Measurements from ENCODE around the gene REL.

The REL gene

GRCh38 chr2:60839126-60839813 lies 42.1 kb upstream of the REL start:
- H3K27me3 ChIP-seq (ENCODE audit: insufficient read depth, low read length, poor library complexity), result peaks cover 5% of the 10 kb centered on the region
- H3K4me3 ChIP-seq (ENCODE audit: low read depth in 1 of 2, low read length in 2 of 2), result no peak overlapping the region
- H3K4me1 ChIP-seq (ENCODE audit: insufficient read depth, low read length), result no peaks in the 10 kb centered on the region
- no peak overlapping the region for H2AFZ ChIP-seq (ENCODE audit: low read depth, low read length)
- no peaks in the 10 kb centered on the region for H3K79me2 ChIP-seq (ENCODE audit: insufficient read depth, low read length)
- no peak for ATAC-seq (ENCODE audit: insufficient read depth, low read depth)
- no peaks in the 10 kb centered on the region for H4K20me1 ChIP-seq (ENCODE audit: insufficient read depth, low read length)
- no peak overlapping the region for H3K4me2 ChIP-seq (ENCODE audit: insufficient read depth, low read length)
- no peak overlapping the region for H3K9ac ChIP-seq (ENCODE audit: low read depth, low read length)
- H3K36me3 ChIP-seq (ENCODE audit: insufficient read depth, low read length), result no peaks in the 10 kb centered on the region
- H3K9me3 ChIP-seq (ENCODE audit: insufficient read depth, low read length, severe bottlenecking), result no peaks in the 10 kb centered on the region
- DNase-seq, result no peak
- no peak for TF ChIP-seq EZH2 (IDR thresholded peaks at IDR 0.05; ENCODE audit: borderline replicate concordance, low read depth, low read length, severe bottlenecking)
- no peak for TF ChIP-seq CTCF (IDR thresholded peaks at IDR 0.05; ENCODE audit: borderline replicate concordance, extremely low read depth, low read length, poor library complexity, severe bottlenecking)
- H3K27ac ChIP-seq (ENCODE audit: low read length), result no peak overlapping the region

DNA sequence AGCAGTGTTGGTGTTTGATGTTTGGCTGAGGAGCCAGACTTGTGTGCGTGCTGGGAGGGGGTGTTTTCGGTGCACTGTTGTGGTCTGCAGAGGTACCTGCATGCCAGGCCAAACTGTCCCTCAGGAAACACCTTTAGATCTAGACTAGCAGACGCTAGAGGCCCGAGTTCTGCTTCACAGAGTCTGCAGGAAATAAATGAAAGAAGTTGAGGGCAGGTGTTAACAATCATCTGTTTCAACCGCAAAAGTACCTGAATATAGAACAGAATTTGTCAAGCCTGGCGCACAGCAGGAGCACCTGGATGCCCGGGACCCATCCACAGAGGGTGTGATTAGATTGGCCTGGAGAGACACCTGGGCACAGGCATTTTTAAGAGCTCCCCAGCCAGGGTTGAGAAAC lies 40.5 kb upstream of the REL start:
- Histone ChIP-seq H3K4me2 (ENCODE audit: insufficient read depth, low read length) (no peak overlapping the region), H3K4me1 (ENCODE audit: insufficient read depth, low read length) (no peaks in the 10 kb centered on the region), H3K27ac (ENCODE audit: low read length) (no peak overlapping the region), H3K27me3 (ENCODE audit: insufficient read depth, low read length, poor library complexity) (no peaks in the 10 kb centered on the region), H3K9me3 (ENCODE audit: insufficient read depth, low read length, severe bottlenecking) (no peaks in the 10 kb centered on the region), H4K20me1 (ENCODE audit: insufficient read depth, low read length) (no peaks in the 10 kb centered on the region), H2AFZ (ENCODE audit: low read depth, low read length) (no peak overlapping the region), H3K9ac (ENCODE audit: low read depth, low read length) (no peak overlapping the region), H3K4me3 (ENCODE audit: low read depth in 1 of 2, low read length in 2 of 2) (no peak overlapping the region), H3K79me2 (ENCODE audit: insufficient read depth, low read length) (no peaks in the 10 kb centered on the region), H3K36me3 (ENCODE audit: insufficient read depth, low read length) (no peaks in the 10 kb centered on the region)
- DNase-seq, result no peak
- 0 out of 3 replicates have a peak, but pooled peaks have one; percentile 24 for ATAC-seq (ENCODE audit: insufficient read depth, low read depth)
- no peak for TF ChIP-seq CTCF (IDR thresholded peaks at IDR 0.05; ENCODE audit: borderline replicate concordance, extremely low read depth, low read length, poor library complexity, severe bottlenecking)

GRCh38 chr2:60843006-60843405 lies 38.4 kb upstream of the REL start:
- H3K9me3 ChIP-seq (ENCODE audit: insufficient read depth, low read length, severe bottlenecking), result no peaks in the 10 kb centered on the region
- no peaks in the 10 kb centered on the region for H3K79me2 ChIP-seq (ENCODE audit: insufficient read depth, low read length)
- no peaks in the 10 kb centered on the region for H3K36me3 ChIP-seq (ENCODE audit: insufficient read depth, low read length)
- ATAC-seq (ENCODE audit: insufficient read depth, low read depth) (no peak), DNase-seq (no peak)
- no peaks in the 10 kb centered on the region for H3K27me3 ChIP-seq (ENCODE audit: insufficient read depth, low read length, poor library complexity)
- H3K4me2 ChIP-seq (ENCODE audit: insufficient read depth, low read length), result no peak overlapping the region
- no peak overlapping the region for H3K4me3 ChIP-seq (ENCODE audit: low read depth in 1 of 2, low read length in 2 of 2)
- H3K9ac ChIP-seq (ENCODE audit: low read depth, low read length), result no peak overlapping the region
- no peaks in the 10 kb centered on the region for H3K4me1 ChIP-seq (ENCODE audit: insufficient read depth, low read length)
- H4K20me1 ChIP-seq (ENCODE audit: insufficient read depth, low read length), result no peaks in the 10 kb centered on the region
- H2AFZ ChIP-seq (ENCODE audit: low read depth, low read length), result no peak overlapping the region
- no peak overlapping the region for H3K27ac ChIP-seq (ENCODE audit: low read length)
- TF ChIP-seq CTCF (IDR thresholded peaks at IDR 0.05; ENCODE audit: borderline replicate concordance, extremely low read depth, low read length, poor library complexity, severe bottlenecking), result no peak
- no peak for TF ChIP-seq EZH2 (IDR thresholded peaks at IDR 0.05; ENCODE audit: borderline replicate concordance, low read depth, low read length, severe bottlenecking)

All from DND-41 (cell line).